Bronchial epithelial cell (primary cell): ENCODE data around the gene MAP3K21. TPM values are rescaled to one million over a fixed set of nuclear protein-coding genes. Genes with fewer than 3 reads are reported as not detected.

Experiments
- DNase-seq: peaks from one replicate; pipeline ENCODE4 v3.0.0-alpha.2; 2010; ENCODE audit warnings: low read depth
- FAIRE-seq: peaks from 2 replicates; lab custom pipeline; 2011; peaks lifted over from hg19 to GRCh38; lab: Jason Lieb, UNC
- H3K27me3 ChIP-seq: 2 replicates; pipeline ENCODE4 v1.5.1; 2011; ENCODE audit warnings: low read length; ENCODE audit not compliant: control insufficient read depth, insufficient read depth
- H3K36me3 ChIP-seq: 2 replicates; pipeline ENCODE4 v1.5.1; 2011; ENCODE audit warnings: low read length; ENCODE audit not compliant: control insufficient read depth, insufficient read depth
- H3K4me3 ChIP-seq: 2 replicates; pipeline ENCODE4 v1.5.1; 2011; ENCODE audit warnings: mild to moderate bottlenecking, low read depth, low read length, control low read depth
- total RNA-seq: library from RNA; depleted of rRNA; stranded (reverse); fragments of >200 nt; gene quantifications from 2 replicates; pipeline ENCODE4 v1.2.1, GENCODE V29; 2014
- TF ChIP-seq, protein P1 (sequence below): IDR thresholded peaks from 2 replicates; pipeline ENCODE4 v1.5.1; 2011; ENCODE audit warnings: mild to moderate bottlenecking, moderate library complexity, low read length, control low read depth, inconsistent platforms; ENCODE audit not compliant: insufficient read depth, severe bottlenecking

Gene MAP3K21
- 6.6 and 6.9 TPM in 2 replicates for total RNA-seq

DNA sequence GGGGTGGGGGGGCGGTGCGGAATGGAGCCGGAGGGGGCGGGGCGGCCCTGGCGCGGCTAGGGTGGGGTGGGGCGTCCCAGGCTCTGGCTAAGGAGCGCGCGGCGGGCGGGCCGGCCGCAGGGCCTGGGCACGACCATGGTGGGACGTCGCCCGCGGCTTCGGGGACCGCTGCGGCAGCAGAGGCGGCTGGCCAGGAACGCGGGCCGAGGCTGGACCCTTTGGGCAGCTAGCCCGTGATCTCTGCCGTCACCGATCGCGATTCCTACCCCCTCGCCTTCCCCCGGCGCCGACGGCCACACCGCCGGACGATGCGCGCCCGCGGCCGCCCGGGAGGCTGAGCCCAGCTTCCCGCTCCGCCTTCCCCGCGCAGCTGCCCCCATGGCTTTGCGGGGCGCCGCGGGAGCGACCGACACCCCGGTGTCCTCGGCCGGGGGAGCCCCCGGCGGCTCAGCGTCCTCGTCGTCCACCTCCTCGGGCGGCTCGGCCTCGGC lies at the start of gene MAP3K21:
TSS of gene MAP3K21 (plus strand) at position 74 of the 491 bp plus-strand sequence. CDS start at position 379, 305 bp downstream.
- Histone ChIP-seq H3K36me3 (no peaks in the 10 kb centered on the region), H3K4me3 (peak within 1 kb of the TSS; percentile 76), H3K27me3 (no peaks in the 10 kb centered on the region)
- no peak for FAIRE-seq
- TF ChIP-seq, protein P1, sequence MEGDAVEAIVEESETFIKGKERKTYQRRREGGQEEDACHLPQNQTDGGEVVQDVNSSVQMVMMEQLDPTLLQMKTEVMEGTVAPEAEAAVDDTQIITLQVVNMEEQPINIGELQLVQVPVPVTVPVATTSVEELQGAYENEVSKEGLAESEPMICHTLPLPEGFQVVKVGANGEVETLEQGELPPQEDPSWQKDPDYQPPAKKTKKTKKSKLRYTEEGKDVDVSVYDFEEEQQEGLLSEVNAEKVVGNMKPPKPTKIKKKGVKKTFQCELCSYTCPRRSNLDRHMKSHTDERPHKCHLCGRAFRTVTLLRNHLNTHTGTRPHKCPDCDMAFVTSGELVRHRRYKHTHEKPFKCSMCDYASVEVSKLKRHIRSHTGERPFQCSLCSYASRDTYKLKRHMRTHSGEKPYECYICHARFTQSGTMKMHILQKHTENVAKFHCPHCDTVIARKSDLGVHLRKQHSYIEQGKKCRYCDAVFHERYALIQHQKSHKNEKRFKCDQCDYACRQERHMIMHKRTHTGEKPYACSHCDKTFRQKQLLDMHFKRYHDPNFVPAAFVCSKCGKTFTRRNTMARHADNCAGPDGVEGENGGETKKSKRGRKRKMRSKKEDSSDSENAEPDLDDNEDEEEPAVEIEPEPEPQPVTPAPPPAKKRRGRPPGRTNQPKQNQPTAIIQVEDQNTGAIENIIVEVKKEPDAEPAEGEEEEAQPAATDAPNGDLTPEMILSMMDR: no peak
- DNase-seq: peak; percentile 4

DNA sequence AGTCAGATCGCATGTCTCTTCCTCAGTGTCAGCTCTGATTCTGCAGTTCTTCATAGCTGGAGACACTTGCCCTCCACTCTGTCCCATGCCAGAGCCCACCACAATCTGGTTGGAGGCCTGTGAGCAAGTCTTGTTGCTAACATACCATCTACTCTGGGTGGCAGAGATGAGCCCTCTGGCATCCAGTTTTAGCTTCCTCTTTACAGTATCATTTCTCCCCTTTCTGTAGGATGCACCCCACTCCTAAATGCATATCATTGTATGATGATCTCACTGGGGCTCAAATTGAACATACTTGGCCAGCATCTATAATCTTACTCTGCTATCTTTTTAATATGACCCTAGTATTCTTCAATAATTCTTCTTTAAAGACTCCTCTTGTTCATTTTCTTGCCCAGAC lies 48.9 kb upstream of the MAP3K21 start:
- FAIRE-seq (no peak), DNase-seq (no peak)
- Histone ChIP-seq H3K4me3 (no peak overlapping the region), H3K36me3 (no peaks in the 10 kb centered on the region), H3K27me3 (no peaks in the 10 kb centered on the region)
- TF ChIP-seq, protein P1: no peak

DNA sequence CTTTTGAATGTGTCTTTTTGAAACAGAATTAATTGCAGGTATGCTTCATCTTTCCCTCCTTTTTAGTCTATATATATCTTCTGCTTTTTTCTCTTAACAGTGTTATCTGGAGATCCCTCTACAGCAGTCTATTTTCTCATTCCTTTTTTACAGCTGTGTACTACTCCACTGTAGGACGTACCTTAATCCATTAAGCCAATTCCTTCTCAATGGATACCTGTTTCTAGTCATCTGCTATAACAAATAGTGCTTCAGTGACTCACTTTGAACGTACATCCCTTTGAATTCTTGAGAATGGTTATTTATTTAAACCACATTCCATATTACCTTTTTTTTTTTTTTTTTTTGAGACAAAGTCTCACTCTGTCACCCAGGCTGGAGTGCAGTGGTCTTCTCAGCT lies 47.6 kb upstream of the MAP3K21 start:
- H3K4me3 ChIP-seq: no peak overlapping the region
- DNase-seq (no peak), FAIRE-seq (no peak)
- H3K36me3 ChIP-seq: no peaks in the 10 kb centered on the region
- TF ChIP-seq, protein P1: no peak
- no peaks in the 10 kb centered on the region for H3K27me3 ChIP-seq

DNA sequence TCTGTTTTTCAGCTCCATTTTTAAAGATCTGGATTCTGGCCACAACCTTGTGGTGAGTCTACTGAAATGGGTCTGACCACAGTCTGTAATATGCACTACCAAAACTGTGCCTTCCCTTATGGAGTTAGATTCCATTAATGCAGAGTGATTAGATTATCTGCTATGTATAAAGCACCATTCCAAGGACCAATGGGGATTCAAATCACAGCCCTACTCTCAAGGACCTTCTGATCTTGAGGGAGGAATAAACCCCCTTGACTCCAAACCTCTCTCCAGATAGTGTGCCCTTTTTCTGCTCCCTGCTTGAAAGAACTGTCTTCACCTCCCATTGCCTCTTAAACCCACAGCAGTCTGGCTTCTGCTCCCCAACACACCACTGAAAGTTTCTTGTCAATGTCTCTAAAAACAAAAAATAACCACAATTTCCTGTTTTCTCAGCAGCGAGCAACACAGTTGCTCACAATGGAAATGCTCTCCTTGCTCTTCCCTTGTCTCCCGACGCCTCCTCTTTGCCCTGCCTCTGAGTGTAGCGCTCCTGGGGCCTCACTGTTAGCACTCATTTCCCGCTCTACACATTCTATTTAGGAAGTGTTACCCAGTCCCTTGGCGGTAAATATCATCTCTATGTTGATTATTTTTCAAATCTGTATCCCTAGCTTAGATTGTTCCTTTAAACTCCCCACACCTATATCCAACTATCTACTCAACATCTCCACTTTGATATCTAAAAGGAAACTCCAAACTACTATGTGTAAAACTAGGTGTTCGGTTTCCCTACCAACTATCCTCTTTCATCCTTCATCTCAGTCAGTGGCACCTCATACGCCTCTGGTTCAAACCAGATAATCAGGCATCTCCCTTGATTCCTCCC lies 45.6 kb upstream of the MAP3K21 start:
- FAIRE-seq: no peak
- DNase-seq: no peak
- TF ChIP-seq, protein P1: no peak
- H3K4me3 ChIP-seq: no peak overlapping the region
- no peaks in the 10 kb centered on the region for H3K27me3 ChIP-seq
- H3K36me3 ChIP-seq: peaks cover 2% of the 10 kb centered on the region

DNA sequence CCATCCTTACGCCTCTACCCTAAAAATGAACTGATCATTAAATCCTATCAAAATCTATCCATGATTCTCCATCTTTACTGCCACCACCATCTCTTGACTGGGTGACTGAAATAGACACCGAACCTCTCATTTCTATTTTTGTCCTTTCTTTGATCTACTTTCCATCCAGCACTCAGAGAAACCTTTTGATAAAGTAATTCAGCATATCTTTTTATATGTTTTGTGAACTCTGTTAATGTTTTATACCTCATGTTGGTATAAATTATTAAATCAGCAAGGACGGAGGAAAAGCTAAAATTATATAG lies 45.0 kb upstream of the MAP3K21 start:
- DNase-seq: no peak
- Histone ChIP-seq H3K36me3 (peaks cover 2% of the 10 kb centered on the region), H3K27me3 (no peaks in the 10 kb centered on the region), H3K4me3 (no peak overlapping the region)
- TF ChIP-seq, protein P1: no peak
- FAIRE-seq: no peak

- TF ChIP-seq, protein P1: no peak
- DNase-seq (no peak), FAIRE-seq (no peak)
- Histone ChIP-seq H3K36me3 (peaks cover 2% of the 10 kb centered on the region), H3K27me3 (no peaks in the 10 kb centered on the region), H3K4me3 (no peak overlapping the region)
Observed at GRCh38 chr1:233289676-233290075, 37.8 kb upstream of the MAP3K21 start.
